B cell (primary cell): ENCODE measurements around the gene OR2G2. TPM values are rescaled to one million over a fixed set of nuclear protein-coding genes. Genes with fewer than 3 reads are reported as not detected.

ENCODE experiments used
- ATAC-seq: fragments of 200-7000 bp; cut with Tn5 transposase; one replicate; pipeline ENCODE4 v1.10.0; 2021; ENCODE audit warnings: low read depth, mild to moderate bottlenecking, moderate number of reproducible peaks, moderate library complexity
- CTCF ChIA-PET: fragments of 350-600 bp; sonication (Branson Sonifier 250); formaldehyde crosslinking; loops from one replicate; lab custom pipeline; 2021; ENCODE audit warnings: antibody characterized with exemption, inconsistent platforms; lab: Charles Lee
- POLR2A ChIA-PET: fragments of 350-600 bp; sonication (Branson Sonifier 250); formaldehyde crosslinking; loops from one replicate; lab custom pipeline; 2021; ENCODE audit warnings: antibody characterized with exemption; lab: Charles Lee
- DNase-seq: peaks from one replicate; pipeline ENCODE4 v3.0.0; 2013
- H2AFZ ChIP-seq: 2 replicates; pipeline ENCODE4 v1.6.1; 2012; ENCODE audit warnings: mild to moderate bottlenecking, low read depth, low read length; ENCODE audit not compliant: insufficient read depth, poor library complexity, severe bottlenecking
- H3K27ac ChIP-seq, 2 donors: 1 replicate in 1 of 2; 2 replicates in 1 of 2; pipeline ENCODE4 v1.5.1; 2012 to 2013; ENCODE audit warnings: low read length in 2 of 2, mild to moderate bottlenecking in 2 of 2, moderate library complexity in 1 of 2
- H3K27me3 ChIP-seq, 4 experiments: fragments of 200-600 bp in 1 of 4; sonication (generic) in 1 of 4; replicated peaks in 1 of 4; 1 replicate in 2 of 4; 2 replicates in 2 of 4; pipeline versions ENCODE4 v1.6.1 to v1.7.0; 2013 to 2016; ENCODE audit warnings: low read length in 3 of 4, mild to moderate bottlenecking in 2 of 4, mixed read lengths in 1 of 4, moderate library complexity in 1 of 4; ENCODE audit not compliant: insufficient read depth in 4 of 4, control insufficient read depth in 3 of 4; ENCODE audit errors: control extremely low read depth in 1 of 4
- H3K36me3 ChIP-seq, 2 experiments: replicated peaks in 1 of 2; 1 replicate in 1 of 2; 2 replicates in 1 of 2; pipeline versions ENCODE4 v1.6.1 to v1.7.1; 2013; ENCODE audit warnings: low read length in 1 of 2; ENCODE audit not compliant: insufficient read depth in 2 of 2, control insufficient read depth in 1 of 2; ENCODE audit errors: control extremely low read depth in 1 of 2, extremely low read depth in 1 of 2
- H3K4me1 ChIP-seq, 2 donors: fragments of 200-600 bp in 1 of 2; sonication (generic) in 1 of 2; 1 replicate in 1 of 2; 2 replicates in 1 of 2; pipeline versions ENCODE4 v1.5.1 to v1.6.1; 2013 to 2017; ENCODE audit warnings: low read length in 2 of 2; ENCODE audit not compliant: control insufficient read depth in 2 of 2, insufficient read depth in 2 of 2
- H3K4me2 ChIP-seq: replicated peaks from 2 replicates; pipeline ENCODE3; 2012; ENCODE audit warnings: mild to moderate bottlenecking, low read depth, low read length; ENCODE audit not compliant: poor library complexity, severe bottlenecking
- H3K4me3 ChIP-seq, 5 experiments: fragments of 200-600 bp in 1 of 5; sonication (generic) in 1 of 5; 1 replicate in 3 of 5; 2 replicates in 2 of 5; pipeline versions ENCODE4 v1.5.1 to v1.7.0; 2011 to 2016; ENCODE audit warnings: low read length in 4 of 5, mild to moderate bottlenecking in 4 of 5, low read depth in 2 of 5, control low read depth in 1 of 5, moderate library complexity in 1 of 5; ENCODE audit not compliant: insufficient read depth in 1 of 5; ENCODE audit errors: control extremely low read depth in 1 of 5, extremely low read depth in 1 of 5
- H3K79me2 ChIP-seq: fragments of 200-600 bp; sonication (generic); one replicate; pipeline ENCODE4 v1.6.0; 2016; ENCODE audit warnings: low read length; ENCODE audit not compliant: control insufficient read depth, insufficient read depth
- H3K9ac ChIP-seq: fragments of 200-600 bp; sonication (generic); 2 replicates; pipeline ENCODE4 v1.6.1; 2017; ENCODE audit warnings: mild to moderate bottlenecking, low read length, moderate library complexity
- H3K9me3 ChIP-seq, 3 donors: one replicate each; pipeline versions ENCODE4 v1.6.1 to v1.7.1; 2013; ENCODE audit warnings: low read length in 2 of 3; ENCODE audit not compliant: control insufficient read depth in 2 of 3, insufficient read depth in 1 of 3; ENCODE audit errors: control extremely low read depth in 1 of 3
- H4K20me1 ChIP-seq: 2 replicates; pipeline ENCODE4 v1.6.0; 2012; ENCODE audit warnings: mild to moderate bottlenecking, low read length; ENCODE audit not compliant: insufficient read depth, control insufficient read depth, poor library complexity, severe bottlenecking
- H3K27ac Mint-ChIP-seq: one replicate; pipeline ENCODE4 v1.8.0; 2021; ENCODE audit warnings: mixed read lengths
- H3K27me3 Mint-ChIP-seq: one replicate; pipeline ENCODE4 v1.8.0; 2021; ENCODE audit warnings: mixed read lengths
- H3K4me1 Mint-ChIP-seq: one replicate; pipeline ENCODE4 v1.8.0; 2021; ENCODE audit warnings: mixed read lengths
- H3K4me3 Mint-ChIP-seq: one replicate; pipeline ENCODE4 v1.8.0; 2021; ENCODE audit warnings: mixed read lengths
- H3K9me3 Mint-ChIP-seq: one replicate; pipeline ENCODE4 v1.8.0; 2022; ENCODE audit warnings: mixed read lengths; ENCODE audit not compliant: insufficient read depth
- EZH2 ChIP-seq: IDR thresholded peaks from 2 replicates; pipeline ENCODE4 v1.6.1; 2012; ENCODE audit warnings: borderline replicate concordance, low read depth, mild to moderate bottlenecking, moderate library complexity, low read length; ENCODE audit not compliant: insufficient read depth, poor library complexity, severe bottlenecking
- WGBS: methylation state at CpG from one replicate; pipeline ENCODE4 v1.1.5; 2013; ENCODE audit warnings: missing lambda C conversion rate; ENCODE audit not compliant: insufficient coverage; 5-methylcytosine and 5-hydroxymethylcytosine counted together
- intact Hi-C: fragments of 100-400 bp; cut with micrococcal nuclease; formaldehyde crosslinking; loops from one replicate; pipeline ENCODE4 v1.10.0; 2022
- polyA minus RNA-seq: library from RNA; depleted of rRNA, polyadenylated mRNA; stranded (reverse); fragments of >200 nt; gene quantifications from 2 replicates; pipeline ENCODE4 v1.2.3, GENCODE V29; 2012
- polyA plus RNA-seq: library from polyadenylated mRNA; depleted of rRNA; stranded (reverse); fragments of >200 nt; gene quantifications from 2 replicates; pipeline ENCODE4 v1.2.3, GENCODE V29; 2012
- total RNA-seq, 2 donors: library from RNA; stranded (reverse); fragments of 120-200 nt in 1 of 2; gene quantifications; 1 replicate in 1 of 2; 2 replicates in 1 of 2; pipeline versions ENCODE4 v1.2.3 to v1.2.4, GENCODE V29; 2013 to 2022
- TF ChIP-seq, protein P1 (sequence below): fragments of 200-600 bp; IDR thresholded peaks from one replicate; pipeline ENCODE4 v1.8.0; 2022; ENCODE audit warnings: antibody characterized with exemption, mild to moderate bottlenecking

Gene OR2G2, protein sequence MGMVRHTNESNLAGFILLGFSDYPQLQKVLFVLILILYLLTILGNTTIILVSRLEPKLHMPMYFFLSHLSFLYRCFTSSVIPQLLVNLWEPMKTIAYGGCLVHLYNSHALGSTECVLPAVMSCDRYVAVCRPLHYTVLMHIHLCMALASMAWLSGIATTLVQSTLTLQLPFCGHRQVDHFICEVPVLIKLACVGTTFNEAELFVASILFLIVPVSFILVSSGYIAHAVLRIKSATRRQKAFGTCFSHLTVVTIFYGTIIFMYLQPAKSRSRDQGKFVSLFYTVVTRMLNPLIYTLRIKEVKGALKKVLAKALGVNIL
- total RNA-seq = not detected in 2 replicates
- not detected for total RNA-seq (2013)
- not detected in 2 replicates for polyA plus RNA-seq
- not detected in 2 replicates for polyA minus RNA-seq

GRCh38 chr1:247588060-247588459, at the start of gene OR2G2:
Gene OR2G2 (plus strand): TSS chr1:247588360. CDS start chr1:247588360, 0 bp downstream.
- no peak within 1 kb of the TSS for H3K4me3 ChIP-seq
- Mint-ChIP-seq H3K9me3 (peaks cover 2% of the 10 kb centered on the region), H3K27me3 (peaks cover under 1% of the 10 kb centered on the region), H3K27ac (no peak within 1 kb of the TSS), H3K4me3 (no peak within 1 kb of the TSS), H3K4me1 (no peaks in the 10 kb centered on the region)
- no peaks in the 10 kb centered on the region for H3K79me2 ChIP-seq
- no peaks in the 10 kb centered on the region for H3K9me3 ChIP-seq
- ChIA-PET CTCF (no interaction called here), POLR2A (no interaction called here)
- TF ChIP-seq, protein P1, sequence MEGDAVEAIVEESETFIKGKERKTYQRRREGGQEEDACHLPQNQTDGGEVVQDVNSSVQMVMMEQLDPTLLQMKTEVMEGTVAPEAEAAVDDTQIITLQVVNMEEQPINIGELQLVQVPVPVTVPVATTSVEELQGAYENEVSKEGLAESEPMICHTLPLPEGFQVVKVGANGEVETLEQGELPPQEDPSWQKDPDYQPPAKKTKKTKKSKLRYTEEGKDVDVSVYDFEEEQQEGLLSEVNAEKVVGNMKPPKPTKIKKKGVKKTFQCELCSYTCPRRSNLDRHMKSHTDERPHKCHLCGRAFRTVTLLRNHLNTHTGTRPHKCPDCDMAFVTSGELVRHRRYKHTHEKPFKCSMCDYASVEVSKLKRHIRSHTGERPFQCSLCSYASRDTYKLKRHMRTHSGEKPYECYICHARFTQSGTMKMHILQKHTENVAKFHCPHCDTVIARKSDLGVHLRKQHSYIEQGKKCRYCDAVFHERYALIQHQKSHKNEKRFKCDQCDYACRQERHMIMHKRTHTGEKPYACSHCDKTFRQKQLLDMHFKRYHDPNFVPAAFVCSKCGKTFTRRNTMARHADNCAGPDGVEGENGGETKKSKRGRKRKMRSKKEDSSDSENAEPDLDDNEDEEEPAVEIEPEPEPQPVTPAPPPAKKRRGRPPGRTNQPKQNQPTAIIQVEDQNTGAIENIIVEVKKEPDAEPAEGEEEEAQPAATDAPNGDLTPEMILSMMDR = no peak
- TF ChIP-seq EZH2 = no peak
- H3K4me2 ChIP-seq = no peak within 1 kb of the TSS
- ATAC-seq = no peak
- no peaks in the 10 kb centered on the region for H4K20me1 ChIP-seq
- no peak within 1 kb of the TSS for H2AFZ ChIP-seq
- no peaks in the 10 kb centered on the region for H3K4me1 ChIP-seq
- no peaks in the 10 kb centered on the region for H3K36me3 ChIP-seq
- intact Hi-C loops = no loop called here
- H3K27ac ChIP-seq = no peak within 1 kb of the TSS
- no peak within 1 kb of the TSS for H3K9ac ChIP-seq
- no peaks in the 10 kb centered on the region for H3K27me3 ChIP-seq
- WGBS = no CpG with 5 or more reads among the region's 2 CpGs
- DNase-seq = no peak

- H3K27me3 ChIP-seq = peaks cover 0 to 5% (median 0%) of the 10 kb centered on the region in 4 experiments
- no peaks in the 10 kb centered on the region for H3K9me3 ChIP-seq
- Mint-ChIP-seq H3K27ac (no peak overlapping the region), H3K27me3 (peaks cover 24% of the 10 kb centered on the region), H3K4me1 (peaks cover 4% of the 10 kb centered on the region), H3K9me3 (peaks cover 2% of the 10 kb centered on the region), H3K4me3 (no peak overlapping the region)
- ATAC-seq (no peak), DNase-seq (no peak)
- H3K4me3 ChIP-seq = no peak overlapping the region
- ChIA-PET POLR2A (no interaction called here), CTCF (no interaction called here)
- no peak overlapping the region for H2AFZ ChIP-seq
- H3K4me1 ChIP-seq = peaks cover 2 to 3% of the 10 kb centered on the region in 2 donors
- no peaks in the 10 kb centered on the region for H3K36me3 ChIP-seq
- H3K9ac ChIP-seq = no peak overlapping the region
- no peak overlapping the region for H3K27ac ChIP-seq
- WGBS = 86% methylated on average over 5 of the region's 5 CpGs
- TF ChIP-seq, protein P1 = no peak
- no peak for TF ChIP-seq EZH2
- intact Hi-C loops = no loop called here
- no peaks in the 10 kb centered on the region for H3K79me2 ChIP-seq
- H3K4me2 ChIP-seq = no peak overlapping the region
- no peaks in the 10 kb centered on the region for H4K20me1 ChIP-seq
Measured at GRCh38 chr1:247538561-247538960, 49.6 kb upstream of the OR2G2 start.
